Activated naive CD4-positive, alpha-beta T cell treated with anti-CD3 and anti-CD28 coated beads, Interleukin-2, amount 50 U/mL, for 24 hours (primary cell): ENCODE data around the gene PCDHGB6.
"Not testable (repeated sequence)": the region's sequence is repeated elsewhere in the genome, so short reads cannot be mapped to it uniquely, and the experiment has no call there.

Experiments
- H3K27ac Mint-ChIP-seq: one replicate; pipeline ENCODE4 v1.8.0; 2021; ENCODE audit warnings: mild to moderate bottlenecking, mixed read lengths
- H3K27me3 Mint-ChIP-seq: one replicate; pipeline ENCODE4 v1.8.0; 2021; ENCODE audit warnings: mixed read lengths
- H3K36me3 Mint-ChIP-seq: one replicate; pipeline ENCODE4 v1.8.0; 2021; ENCODE audit warnings: mixed read lengths
- H3K4me1 Mint-ChIP-seq: one replicate; pipeline ENCODE4 v1.8.0; 2021; ENCODE audit warnings: mixed read lengths
- H3K4me3 Mint-ChIP-seq: one replicate; pipeline ENCODE4 v1.8.0; 2021; ENCODE audit warnings: mild to moderate bottlenecking, mixed read lengths
- H3K9me3 Mint-ChIP-seq: one replicate; pipeline ENCODE4 v1.8.0; 2021; ENCODE audit warnings: mixed read lengths

Gene PCDHGB6

GRCh38 chr5:141402553-141403243 lies 5.1 kb upstream of the PCDHGB6 start, which contains the start of gene PCDHGA9:
TSS of gene PCDHGA9 (plus strand) at chr5:141402778. CDS start at chr5:141402953, 175 bp downstream.
- H3K27ac Mint-ChIP-seq: no peak within 1 kb of the TSS
- H3K4me1 Mint-ChIP-seq: no peaks in the 10 kb centered on the region
- H3K9me3 Mint-ChIP-seq: peaks cover 11% of the 10 kb centered on the region
- H3K36me3 Mint-ChIP-seq: peaks cover 16% of the 10 kb centered on the region
- peaks cover 56% of the 10 kb centered on the region for H3K27me3 Mint-ChIP-seq
- H3K4me3 Mint-ChIP-seq: peak within 1 kb of the TSS; percentile 70

- no peak overlapping the region for H3K4me3 Mint-ChIP-seq
- peaks cover 16% of the 10 kb centered on the region for H3K9me3 Mint-ChIP-seq
- H3K27me3 Mint-ChIP-seq: peaks cover 59% of the 10 kb centered on the region
- peaks cover 19% of the 10 kb centered on the region for H3K36me3 Mint-ChIP-seq
- H3K4me1 Mint-ChIP-seq: no peaks in the 10 kb centered on the region
- H3K27ac Mint-ChIP-seq: no peak overlapping the region
Observed at GRCh38 chr5:141403387-141403786, 4.4 kb upstream of the PCDHGB6 start.

- H3K9me3 Mint-ChIP-seq: peaks cover 17% of the 10 kb centered on the region
- peaks cover 22% of the 10 kb centered on the region for H3K36me3 Mint-ChIP-seq
- peaks cover 59% of the 10 kb centered on the region for H3K27me3 Mint-ChIP-seq
- peak overlapping the region; percentile 52 for H3K4me3 Mint-ChIP-seq
- no peak overlapping the region for H3K27ac Mint-ChIP-seq
- peaks cover 18% of the 10 kb centered on the region for H3K4me1 Mint-ChIP-seq
Observed at GRCh38 chr5:141409598-141410306, 1.9 kb downstream of the PCDHGB6 start.

- Mint-ChIP-seq H3K9me3 (peaks cover 17% of the 10 kb centered on the region), H3K36me3 (peaks cover 22% of the 10 kb centered on the region), H3K27ac (no peak overlapping the region), H3K27me3 (peaks cover 56% of the 10 kb centered on the region), H3K4me1 (peaks cover 18% of the 10 kb centered on the region), H3K4me3 (no peak overlapping the region)
Observed at GRCh38 chr5:141411575-141411974, 3.8 kb downstream of the PCDHGB6 start.

GRCh38 chr5:141412854-141413539 lies 5.2 kb downstream of the PCDHGB6 start, which contains the start of gene PCDHGA10:
TSS of gene PCDHGA10 (plus strand) at chr5:141412987. CDS start at chr5:141413176, 189 bp downstream.
- Mint-ChIP-seq H3K4me3 (peak within 1 kb of the TSS; percentile 90), H3K4me1 (peaks cover 18% of the 10 kb centered on the region), H3K9me3 (peaks cover 20% of the 10 kb centered on the region), H3K27me3 (peaks cover 55% of the 10 kb centered on the region), H3K36me3 (peaks cover 23% of the 10 kb centered on the region), H3K27ac (peak within 1 kb of the TSS; percentile 33)

- Mint-ChIP-seq H3K4me1 (peaks cover 18% of the 10 kb centered on the region), H3K27me3 (peaks cover 56% of the 10 kb centered on the region), H3K9me3 (peaks cover 21% of the 10 kb centered on the region), H3K36me3 (peaks cover 25% of the 10 kb centered on the region), H3K4me3 (peak overlapping the region; percentile 90), H3K27ac (peak overlapping the region; percentile 33)
Observed at GRCh38 chr5:141413540-141414069, 5.8 kb downstream of the PCDHGB6 start.

- H3K27me3 Mint-ChIP-seq: peaks cover 52% of the 10 kb centered on the region
- H3K4me3 Mint-ChIP-seq: peak overlapping the region; percentile 9
- H3K36me3 Mint-ChIP-seq: peaks cover 24% of the 10 kb centered on the region
- peak overlapping the region; percentile 25 for H3K27ac Mint-ChIP-seq
- peaks cover 18% of the 10 kb centered on the region for H3K4me1 Mint-ChIP-seq
- peaks cover 18% of the 10 kb centered on the region for H3K9me3 Mint-ChIP-seq
Observed at GRCh38 chr5:141414548-141415274, 6.9 kb downstream of the PCDHGB6 start.

GRCh38 chr5:141415275-141415618 lies 7.4 kb downstream of the PCDHGB6 start:
- peaks cover 15% of the 10 kb centered on the region for H3K9me3 Mint-ChIP-seq
- peaks cover 25% of the 10 kb centered on the region for H3K36me3 Mint-ChIP-seq
- H3K4me3 Mint-ChIP-seq: peak overlapping the region; percentile 44
- H3K4me1 Mint-ChIP-seq: peaks cover 17% of the 10 kb centered on the region
- H3K27me3 Mint-ChIP-seq: peaks cover 52% of the 10 kb centered on the region
- H3K27ac Mint-ChIP-seq: not testable (repeated sequence)

GRCh38 chr5:141417494-141418172 lies 9.8 kb downstream of the PCDHGB6 start, which contains the start of gene PCDHGB7:
TSS of gene PCDHGB7 (plus strand) at chr5:141417677. CDS start at chr5:141417860, 183 bp downstream.
- Mint-ChIP-seq H3K9me3 (peaks cover 20% of the 10 kb centered on the region), H3K4me1 (peaks cover 15% of the 10 kb centered on the region), H3K36me3 (peaks cover 31% of the 10 kb centered on the region), H3K27ac (peak within 1 kb of the TSS; percentile 41), H3K4me3 (peak within 1 kb of the TSS; percentile 44), H3K27me3 (peaks cover 60% of the 10 kb centered on the region)

GRCh38 chr5:141419074-141419880 lies 11.5 kb downstream of the PCDHGB6 start:
- peaks cover 3% of the 10 kb centered on the region for H3K4me1 Mint-ChIP-seq
- H3K36me3 Mint-ChIP-seq: peaks cover 28% of the 10 kb centered on the region
- peak overlapping the region; percentile 38 for H3K27ac Mint-ChIP-seq
- peak overlapping the region; percentile 12 for H3K4me3 Mint-ChIP-seq
- H3K27me3 Mint-ChIP-seq: peaks cover 58% of the 10 kb centered on the region
- H3K9me3 Mint-ChIP-seq: peaks cover 25% of the 10 kb centered on the region

GRCh38 chr5:141420855-141421488 lies 13.2 kb downstream of the PCDHGB6 start, which contains the start of gene PCDHGA11:
TSS of gene PCDHGA11 (plus strand) at chr5:141421051. CDS start at chr5:141421228, 177 bp downstream.
- H3K4me3 Mint-ChIP-seq: peak within 1 kb of the TSS; percentile 70
- H3K9me3 Mint-ChIP-seq: peaks cover 26% of the 10 kb centered on the region
- H3K36me3 Mint-ChIP-seq: peaks cover 27% of the 10 kb centered on the region
- H3K27ac Mint-ChIP-seq: peak within 1 kb of the TSS; percentile 17
- H3K4me1 Mint-ChIP-seq: no peaks in the 10 kb centered on the region
- peaks cover 59% of the 10 kb centered on the region for H3K27me3 Mint-ChIP-seq

GRCh38 chr5:141421489-141421855 lies 13.7 kb downstream of the PCDHGB6 start:
- H3K36me3 Mint-ChIP-seq: peaks cover 27% of the 10 kb centered on the region
- H3K4me3 Mint-ChIP-seq: peak overlapping the region; percentile 70
- peak overlapping the region; percentile 17 for H3K27ac Mint-ChIP-seq
- peaks cover 26% of the 10 kb centered on the region for H3K9me3 Mint-ChIP-seq
- peaks cover 60% of the 10 kb centered on the region for H3K27me3 Mint-ChIP-seq
- H3K4me1 Mint-ChIP-seq: no peaks in the 10 kb centered on the region

- Mint-ChIP-seq H3K4me3 (no peak overlapping the region), H3K36me3 (peaks cover 25% of the 10 kb centered on the region), H3K27ac (no peak overlapping the region), H3K9me3 (peaks cover 28% of the 10 kb centered on the region), H3K27me3 (peaks cover 62% of the 10 kb centered on the region), H3K4me1 (no peaks in the 10 kb centered on the region)
Observed at GRCh38 chr5:141422742-141423291, 15.0 kb downstream of the PCDHGB6 start.
